Inflammatory macrophage treated with lipopolysaccharide for 4 hours (primary cell): ENCODE measurements around the gene PRPF19.

Source experiments
- DNase-seq: peaks from one replicate; pipeline ENCODE4 v3.0.0-alpha.2; 2020

PRPF19 gene

GRCh38 chr11:60906132-60906972 lies at the start of gene PRPF19:
TSS of gene PRPF19 (minus strand) at chr11:60906585. CDS start at chr11:60906382, 203 bp downstream.
- DNase-seq = peak; percentile 98

DNA sequence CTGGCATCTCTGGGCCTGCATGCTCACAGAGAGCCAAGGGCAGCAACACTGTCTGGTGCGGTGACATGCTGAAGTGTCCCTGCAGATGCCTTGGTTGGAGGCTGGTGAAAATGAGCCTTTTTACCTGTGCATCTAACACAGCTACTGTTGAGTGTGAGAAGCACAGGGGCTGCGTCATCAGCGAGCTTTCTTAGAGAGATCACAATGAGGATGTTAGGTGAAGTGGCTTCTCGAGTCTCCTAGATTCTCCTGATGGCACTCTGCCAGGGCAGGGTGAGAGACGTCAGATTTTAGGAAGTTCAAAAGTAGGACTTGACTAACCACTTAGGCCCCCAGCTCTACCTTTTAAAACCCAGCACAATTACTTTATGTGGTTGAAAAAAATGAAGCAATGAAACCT lies 49.2 kb upstream of the PRPF19 start:
- DNase-seq = no peak

GRCh38 chr11:60954421-60954820 lies 48.0 kb upstream of the PRPF19 start:
- peak; percentile 94 for DNase-seq

DNA sequence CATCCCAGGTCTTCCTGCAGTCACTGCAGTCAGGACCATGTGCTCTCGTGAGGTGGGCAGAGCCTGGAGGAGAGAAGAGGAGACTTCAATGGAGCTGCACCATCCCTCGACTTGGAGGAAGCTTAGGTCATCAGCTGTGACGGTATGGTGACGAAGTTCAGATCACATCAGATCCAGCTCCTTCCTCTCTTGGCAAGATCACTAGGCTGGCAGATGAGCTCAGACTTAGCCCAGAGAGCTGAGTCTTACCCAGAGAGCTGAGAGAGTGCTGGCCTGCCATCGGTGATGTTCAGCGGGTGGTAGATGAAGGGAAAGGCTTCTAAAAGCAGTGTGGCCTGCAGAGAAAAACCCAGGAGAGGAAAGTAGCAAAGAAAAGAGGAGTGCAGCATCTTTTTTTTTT lies 47.4 kb upstream of the PRPF19 start:
- peak; percentile 97 for DNase-seq

- DNase-seq = no peak
Observed at GRCh38 chr11:60952742-60953170, 46.4 kb upstream of the PRPF19 start.

- DNase-seq = peak; percentile 99
Observed at GRCh38 chr11:60951904-60952741, 45.7 kb upstream of the PRPF19 start, which contains the start of gene SLC15A3. TSS of gene SLC15A3 (minus strand) at chr11:60952176. CDS start at chr11:60951551, 625 bp downstream.

DNA sequence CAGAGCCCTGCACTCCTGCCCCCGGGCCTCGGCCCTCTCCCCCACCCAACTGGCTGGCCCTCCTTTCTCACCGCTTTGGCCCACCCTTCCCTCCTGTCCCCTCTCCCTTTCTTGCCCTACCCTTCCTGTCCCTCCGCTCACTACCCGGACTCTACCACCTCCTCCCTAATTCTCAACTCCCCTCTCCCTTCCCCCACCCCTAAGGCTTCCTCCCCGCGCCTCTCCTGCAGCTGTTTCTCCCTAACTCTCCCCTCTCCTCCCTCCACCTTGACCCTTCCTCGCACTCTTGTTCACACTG lies 45.2 kb upstream of the PRPF19 start:
- DNase-seq = peak; percentile 64

DNA sequence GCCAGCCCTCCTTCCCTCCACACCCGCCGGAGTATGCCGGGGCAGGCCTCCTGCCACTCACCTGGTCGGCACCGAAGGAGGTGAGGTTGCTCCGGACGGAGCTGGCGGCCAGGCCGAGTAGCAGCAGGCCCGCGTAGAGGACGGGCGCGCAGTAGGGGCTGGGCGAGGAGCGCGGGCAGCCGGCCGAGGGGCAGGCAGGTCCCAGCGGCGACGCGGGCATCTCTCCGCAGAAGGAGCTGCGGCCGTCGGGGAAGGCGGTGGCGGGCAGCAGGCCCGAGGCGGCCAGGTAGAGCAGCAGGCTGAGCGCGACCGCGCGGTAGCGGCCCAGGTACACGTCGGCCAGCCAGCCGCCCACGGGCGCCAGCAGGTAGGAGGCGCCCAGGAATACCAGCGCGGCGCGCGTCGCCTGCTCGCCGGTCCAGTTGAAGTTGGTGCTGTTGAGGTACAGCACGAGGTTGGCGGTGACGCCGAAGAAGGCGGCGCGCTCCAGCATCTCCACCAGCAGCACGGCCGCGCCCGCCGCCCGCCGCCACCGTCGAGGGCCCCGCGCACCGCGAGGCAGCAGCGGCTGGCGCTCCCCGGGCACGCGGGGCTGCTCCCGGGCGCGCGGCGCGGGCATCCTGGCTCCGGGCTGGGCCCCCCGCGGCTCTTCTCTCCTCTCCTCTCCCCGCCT lies 44.7 kb upstream of the PRPF19 start:
- peak; percentile 64 for DNase-seq

DNA sequence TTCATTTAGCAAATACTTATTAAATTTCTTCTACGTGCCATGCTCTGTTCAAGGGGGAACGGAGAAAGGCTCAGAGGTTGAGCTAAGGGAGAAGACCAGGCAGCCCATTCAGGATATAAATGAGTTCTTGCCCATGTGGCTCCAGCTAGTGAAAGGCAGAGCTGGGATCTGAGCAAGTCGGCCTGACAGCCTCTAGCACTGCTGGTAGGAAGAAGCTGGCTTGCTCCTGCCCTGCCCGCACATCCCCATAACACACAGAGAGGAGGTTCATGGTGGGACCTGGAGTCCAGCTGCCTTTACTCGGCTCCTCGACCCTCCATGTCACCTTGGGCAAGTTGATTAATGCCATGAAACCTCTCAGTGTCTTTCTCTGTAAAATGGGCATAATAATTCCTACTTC lies 43.6 kb upstream of the PRPF19 start:
- peak; percentile 35 for DNase-seq

GRCh38 chr11:60948250-60948649 lies 41.9 kb upstream of the PRPF19 start:
- no peak for DNase-seq

DNA sequence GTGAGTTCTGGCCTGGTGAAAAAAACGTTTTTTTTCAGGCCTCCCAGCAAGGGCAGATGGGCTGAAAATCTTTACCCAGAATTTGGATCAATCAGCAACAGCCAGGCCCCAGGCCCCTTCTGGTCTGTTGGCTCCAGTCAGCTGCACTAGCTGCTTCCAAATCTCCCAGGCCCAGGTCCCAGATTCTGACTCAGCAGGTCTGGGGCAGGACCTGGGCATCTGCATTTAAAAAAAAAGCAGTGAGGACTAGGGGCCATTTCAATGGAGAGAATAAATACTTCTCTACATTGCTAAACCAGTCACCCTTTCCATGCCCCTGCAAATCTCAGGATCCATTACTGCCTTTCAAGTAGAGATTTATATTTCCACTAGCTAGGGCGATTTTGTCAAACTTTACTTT lies 41.3 kb upstream of the PRPF19 start:
- DNase-seq = no peak

DNA sequence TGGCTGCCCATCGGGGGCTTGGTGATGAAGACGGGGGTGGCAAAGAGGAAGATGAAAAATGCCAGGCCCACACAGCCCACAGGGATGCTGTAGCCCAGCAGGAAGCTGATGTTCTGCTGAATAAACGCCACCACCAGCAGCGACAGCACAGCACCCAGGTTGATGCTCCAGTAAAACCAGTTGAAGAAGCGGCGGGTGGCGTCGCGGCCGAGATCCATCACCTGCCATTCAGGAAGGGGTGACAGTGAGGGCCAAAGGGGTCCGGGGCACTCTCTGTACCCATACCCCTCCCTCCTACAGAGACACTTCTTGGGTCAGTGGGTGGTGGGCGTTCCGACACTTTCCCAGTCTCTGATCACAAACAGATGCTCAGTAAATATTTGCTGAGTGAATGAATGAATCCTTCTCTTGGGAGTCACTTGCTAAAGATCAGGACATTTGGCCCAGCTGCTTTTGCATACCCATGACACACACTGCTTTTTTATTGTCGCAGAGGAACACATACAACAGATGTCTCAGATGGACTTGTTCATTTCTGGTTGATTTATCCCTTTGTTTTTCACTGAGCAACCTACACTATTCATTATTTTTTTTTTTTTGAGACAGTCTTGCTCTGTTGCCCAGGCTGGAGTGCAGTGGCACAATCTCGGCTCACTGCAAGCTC lies 40.3 kb upstream of the PRPF19 start:
- no peak for DNase-seq

- no peak for DNase-seq
Observed at GRCh38 chr11:60945295-60945667, 38.9 kb upstream of the PRPF19 start.

GRCh38 chr11:60944490-60945294 lies 38.3 kb upstream of the PRPF19 start:
- peak; percentile 59 for DNase-seq

DNA sequence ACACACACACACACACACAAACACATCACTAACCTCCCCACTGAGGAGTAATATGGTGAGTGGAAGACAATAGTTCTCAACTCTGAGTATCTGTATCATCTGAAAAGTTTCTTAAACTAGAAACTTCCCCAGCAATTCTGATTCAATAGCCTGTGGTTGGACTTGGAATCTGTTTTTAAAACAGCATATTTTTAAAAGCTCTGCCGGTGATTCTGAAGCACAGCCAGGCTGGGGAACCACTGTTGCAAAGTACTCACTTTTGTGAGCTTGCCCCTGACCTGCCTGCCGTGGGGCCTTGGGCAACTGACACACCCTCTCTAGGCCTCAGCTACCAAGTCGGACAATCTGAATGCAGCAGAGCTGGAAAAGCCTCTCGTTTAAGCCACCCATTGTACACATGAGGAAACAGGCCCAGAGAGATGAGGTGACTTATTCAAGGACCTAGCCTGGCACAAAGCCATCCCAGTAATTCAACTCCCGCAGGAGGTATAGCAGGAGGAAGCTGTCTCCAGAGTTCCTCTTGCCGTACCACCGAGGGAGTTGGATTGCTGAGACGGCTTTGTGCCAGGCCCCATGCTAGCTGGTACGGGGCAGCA lies 36.7 kb upstream of the PRPF19 start:
- DNase-seq = no peak

GRCh38 chr11:60942219-60942618 lies 35.8 kb upstream of the PRPF19 start:
- DNase-seq = no peak

DNA sequence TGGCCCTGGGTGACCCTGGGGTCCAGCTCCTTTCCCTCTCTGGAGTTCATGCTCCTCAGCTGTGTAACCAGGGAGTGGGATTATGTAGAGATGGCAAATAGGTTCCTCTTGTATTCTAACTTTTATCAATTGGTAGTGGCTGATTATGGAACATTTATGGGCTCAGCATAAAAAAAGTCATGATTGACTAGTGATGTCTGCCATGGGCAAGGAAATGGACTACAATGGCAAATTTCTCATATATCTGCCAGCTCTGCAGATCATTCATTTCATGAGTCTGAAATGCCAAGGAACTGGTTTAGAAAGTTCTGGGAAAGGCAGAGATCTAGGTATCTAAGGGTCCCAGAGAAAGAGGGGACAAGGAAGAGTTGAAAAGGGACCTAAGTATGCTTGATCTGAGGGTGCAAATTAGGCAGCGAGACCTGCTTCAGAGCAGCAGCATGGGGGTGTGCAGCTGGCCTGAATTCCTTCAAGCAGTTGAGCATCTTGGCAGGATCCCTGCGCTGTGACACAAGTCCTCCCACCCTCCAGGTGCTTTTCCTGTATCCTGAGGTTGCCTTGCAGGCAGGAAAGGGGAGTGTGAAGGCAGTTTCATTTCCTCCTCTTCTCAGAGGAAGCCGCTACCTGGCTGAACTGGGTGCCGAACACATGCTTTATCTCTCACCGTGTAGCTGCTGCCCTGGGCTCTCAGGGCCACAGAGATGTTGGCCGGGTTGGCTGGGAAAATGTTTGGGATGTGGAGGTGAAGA lies 35.2 kb upstream of the PRPF19 start:
- no peak for DNase-seq

DNA sequence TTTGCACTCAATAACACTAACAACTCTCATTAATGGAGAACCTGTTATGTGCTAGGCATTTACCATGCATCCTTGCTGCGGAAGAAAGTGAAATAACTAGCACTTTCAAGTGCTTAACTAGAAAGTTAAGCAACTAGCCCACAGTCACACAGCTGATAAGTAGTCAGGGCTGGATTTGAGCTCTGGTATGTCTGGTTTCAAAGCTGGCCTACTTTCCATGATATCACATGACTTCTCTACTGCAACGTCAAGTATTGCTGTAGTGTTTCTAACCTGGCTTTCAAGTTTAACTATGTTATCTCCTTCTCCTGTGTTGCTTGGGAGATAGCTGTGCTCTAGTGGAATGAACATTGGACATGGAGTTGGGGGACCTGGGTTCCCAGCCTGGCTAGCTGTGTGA lies 33.5 kb upstream of the PRPF19 start:
- no peak for DNase-seq

GRCh38 chr11:60939301-60939700 lies 32.9 kb upstream of the PRPF19 start:
- DNase-seq = no peak

DNA sequence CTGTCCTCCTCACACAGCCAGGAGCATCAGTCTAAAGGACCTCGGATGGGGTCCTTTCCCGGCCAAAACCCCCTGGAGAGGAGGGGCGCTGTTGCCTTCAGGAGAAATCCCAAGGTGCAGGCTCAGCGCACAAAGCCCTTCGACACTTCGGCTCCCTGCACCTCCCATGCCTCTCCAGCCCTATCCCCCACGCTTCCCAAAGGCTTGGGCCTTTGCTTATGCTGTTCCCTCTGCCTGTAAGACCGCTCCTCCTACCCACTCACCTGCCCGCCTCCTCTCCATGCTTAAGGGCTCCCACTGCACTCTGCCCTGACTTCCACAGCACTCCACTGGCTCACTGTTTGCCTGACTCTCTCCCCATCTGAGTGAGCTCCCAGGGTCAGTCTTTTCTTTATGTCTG lies 32.1 kb upstream of the PRPF19 start:
- no peak for DNase-seq

- no peak for DNase-seq
Observed at GRCh38 chr11:60937811-60938210, 31.4 kb upstream of the PRPF19 start.
